Activated T-cell treated with anti-CD3 and anti-CD28 coated beads for 48 hours (primary cell): Measurements from ENCODE around the gene AJM1.

ENCODE experiments used
- DNase-seq: peaks from one replicate; pipeline ENCODE4 v3.0.0-alpha.2; 2020; ENCODE audit warnings: low read depth

AJM1 gene

DNA sequence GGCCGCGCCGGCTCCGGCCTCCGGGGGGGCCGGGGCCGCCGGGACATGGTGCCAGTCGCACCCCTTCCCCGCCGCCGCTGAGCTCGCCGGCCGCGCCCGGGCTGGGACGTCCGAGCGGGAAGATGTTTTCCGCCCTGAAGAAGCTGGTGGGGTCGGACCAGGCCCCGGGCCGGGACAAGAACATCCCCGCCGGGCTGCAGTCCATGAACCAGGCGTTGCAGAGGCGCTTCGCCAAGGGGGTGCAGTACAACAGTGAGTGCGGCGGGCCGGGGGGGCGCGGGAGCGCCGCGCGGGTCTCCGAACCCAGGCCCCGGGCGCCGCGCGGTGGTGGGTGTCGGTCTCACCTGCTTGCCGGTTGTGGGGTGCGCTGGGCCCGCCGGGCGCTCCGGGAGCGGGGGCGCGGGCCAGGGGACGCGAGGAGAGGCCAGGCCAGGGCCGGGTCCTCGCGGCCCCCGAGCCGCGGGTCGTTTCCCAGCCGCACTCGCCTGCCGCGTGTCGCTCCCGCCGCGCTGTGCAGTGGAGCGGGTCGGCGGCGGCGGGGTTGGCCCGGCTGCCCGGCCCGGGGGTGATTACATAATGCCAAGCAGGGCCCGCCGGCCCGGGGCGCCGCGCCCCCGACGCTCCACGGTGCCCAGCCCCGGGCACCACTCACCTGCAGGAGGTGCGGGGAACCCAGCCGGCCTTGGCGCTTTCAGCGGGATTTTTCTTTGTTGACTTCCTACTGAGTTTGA lies 34.0 kb upstream of the AJM1 start:
- peak; percentile 34 for DNase-seq

DNA sequence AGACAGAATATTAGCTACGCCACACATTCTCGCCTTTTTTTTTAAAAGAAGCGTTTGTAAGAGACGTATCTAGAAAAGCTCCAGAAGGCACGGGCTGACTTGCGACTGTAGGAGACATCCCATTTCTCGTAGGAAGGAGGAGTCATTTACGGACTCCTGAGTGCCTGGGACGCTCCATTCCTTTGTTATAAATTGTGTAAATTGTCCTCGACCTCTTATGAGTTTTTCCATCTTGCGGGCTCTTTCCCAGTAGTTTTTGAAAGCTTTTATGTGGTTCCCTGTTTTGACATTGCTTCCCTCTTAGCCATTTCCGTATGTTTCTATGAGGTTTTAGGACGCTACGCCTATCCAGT lies 33.5 kb upstream of the AJM1 start:
- DNase-seq = no peak

DNA sequence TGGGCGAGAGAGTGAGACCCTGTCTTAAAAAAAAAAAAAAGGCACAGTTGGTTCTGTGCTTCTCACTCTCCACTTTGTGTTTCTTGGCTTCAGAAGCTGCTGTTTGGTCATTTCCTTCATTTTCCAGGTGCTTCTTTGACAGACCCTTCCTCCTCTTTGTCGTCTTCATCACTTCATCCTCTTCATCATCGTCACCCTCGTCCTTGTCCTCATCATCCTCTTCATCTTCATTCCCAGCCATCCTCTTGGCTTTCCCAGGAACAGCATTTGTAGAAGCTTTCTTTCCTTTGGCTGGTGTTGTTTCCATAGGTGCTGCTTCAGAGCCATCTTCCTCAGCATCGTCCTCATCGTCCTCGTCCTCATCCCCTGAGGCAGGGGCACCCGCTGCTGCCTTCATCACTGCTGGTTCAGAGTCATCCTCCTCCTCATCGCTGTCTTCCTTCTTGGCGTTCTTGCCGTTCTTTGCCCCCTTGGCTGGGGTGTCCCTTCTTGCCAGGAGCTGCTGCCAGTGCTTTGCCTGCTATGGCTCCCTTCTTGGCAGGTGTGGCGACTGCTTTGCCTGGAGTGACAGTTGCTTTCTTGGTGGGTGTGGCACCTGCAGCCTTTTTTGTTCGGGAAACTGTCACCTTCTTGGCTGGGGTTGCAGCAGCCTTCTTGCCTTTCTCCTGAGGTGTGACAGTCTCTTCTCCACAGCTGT lies 27.4 kb upstream of the AJM1 start:
- DNase-seq = no peak

DNA sequence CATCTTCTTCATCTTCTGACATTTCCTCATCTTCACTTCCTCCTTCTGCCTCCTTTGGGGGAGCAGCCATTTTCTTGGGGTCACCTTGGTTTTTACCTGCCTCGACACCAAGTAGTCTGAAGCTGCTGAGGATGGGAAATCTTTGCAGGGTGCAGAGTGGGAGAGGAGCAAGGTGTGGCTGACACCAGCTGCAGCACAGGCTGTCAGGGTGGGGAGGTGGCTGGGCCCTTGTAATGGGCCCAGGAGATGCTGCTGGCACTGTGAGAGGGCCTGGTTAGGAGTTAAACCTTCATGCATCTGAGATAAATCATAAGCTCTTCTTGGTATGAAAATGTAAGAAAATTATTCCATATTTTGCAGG lies 26.9 kb upstream of the AJM1 start:
- no peak for DNase-seq

DNA sequence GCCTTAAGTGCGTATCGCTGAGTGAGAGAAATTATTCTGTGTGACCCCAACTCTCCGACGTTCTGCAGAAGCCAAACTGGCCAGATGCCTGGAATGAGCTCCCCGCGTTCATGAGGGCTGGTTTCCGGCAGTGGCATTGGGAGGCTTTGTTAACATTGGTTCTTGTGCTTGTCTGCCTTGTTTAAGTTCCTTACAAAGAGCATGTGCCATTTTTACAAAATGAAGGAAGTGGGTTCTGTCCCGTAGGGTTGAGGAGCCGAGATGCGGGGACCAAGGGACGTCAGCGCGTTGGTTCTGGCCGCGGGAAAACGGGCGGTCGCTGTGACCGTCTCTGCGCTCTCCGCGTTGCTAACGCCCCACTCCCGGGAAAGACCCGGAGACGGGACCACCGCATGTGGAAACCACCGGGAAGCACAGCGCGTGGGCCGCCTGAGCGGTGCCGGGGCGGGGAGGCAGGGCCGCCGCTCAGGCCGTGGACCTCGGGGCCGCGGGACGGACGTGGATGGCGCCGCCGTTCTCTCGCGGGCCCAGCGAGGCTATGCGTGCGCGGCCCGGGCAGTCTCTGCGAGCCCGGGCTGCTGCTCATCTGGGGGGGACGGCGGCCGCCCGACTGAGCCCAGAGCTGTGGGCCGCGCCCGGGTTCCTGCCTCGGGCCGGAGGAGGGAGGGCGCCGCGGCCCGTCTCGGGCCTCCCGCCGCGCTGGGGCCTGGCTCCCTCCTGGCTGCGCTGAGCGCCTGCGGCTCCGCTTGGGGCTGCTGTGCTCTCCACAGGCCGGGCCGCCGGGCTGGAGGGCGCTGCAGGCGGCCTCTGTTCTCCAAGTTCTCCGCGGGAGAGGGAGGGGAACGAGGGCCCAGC lies 21.1 kb upstream of the AJM1 start:
- DNase-seq = no peak

GRCh38 chr9:136821826-136822544 lies 20.3 kb upstream of the AJM1 start:
- no peak for DNase-seq

- no peak for DNase-seq
Measured at GRCh38 chr9:136823136-136824046, 18.9 kb upstream of the AJM1 start.

DNA sequence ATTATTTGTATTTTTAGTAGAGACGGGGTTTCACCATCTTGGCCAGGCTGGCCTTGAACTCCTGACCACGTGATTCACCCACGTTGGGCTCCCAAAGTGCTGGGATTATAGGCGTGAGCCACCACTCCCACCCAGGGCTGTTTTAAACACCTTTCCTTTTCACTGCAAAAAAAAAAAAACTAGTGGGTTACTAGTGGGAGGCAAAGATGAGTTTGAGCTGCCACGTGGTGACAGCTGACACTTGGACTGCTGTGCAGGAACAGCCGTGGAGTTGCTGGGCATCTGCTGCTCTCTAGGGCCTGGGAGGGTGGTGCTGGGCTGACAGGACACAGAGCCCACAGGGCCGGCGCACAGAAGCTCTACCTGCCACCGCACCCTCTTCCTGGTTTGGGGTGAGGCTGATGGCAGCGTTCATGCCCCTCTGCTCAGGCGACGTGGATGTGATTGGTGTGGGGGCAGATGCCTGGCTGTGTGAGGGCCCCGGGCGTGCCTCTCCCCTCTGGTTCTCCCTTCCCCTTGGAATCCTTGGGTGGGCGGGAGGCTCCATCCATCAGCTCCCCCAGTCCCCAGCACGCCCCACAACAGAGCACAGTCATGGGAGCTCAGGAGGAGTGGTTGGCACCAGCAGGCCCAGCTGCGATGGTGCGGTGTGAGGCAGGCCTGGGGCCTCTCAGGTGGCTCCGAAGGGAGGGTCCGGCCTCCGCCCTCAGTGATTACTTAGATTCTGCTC lies 17.6 kb upstream of the AJM1 start:
- DNase-seq = no peak

- no peak for DNase-seq
Measured at GRCh38 chr9:136825295-136826187, 16.7 kb upstream of the AJM1 start.

DNA sequence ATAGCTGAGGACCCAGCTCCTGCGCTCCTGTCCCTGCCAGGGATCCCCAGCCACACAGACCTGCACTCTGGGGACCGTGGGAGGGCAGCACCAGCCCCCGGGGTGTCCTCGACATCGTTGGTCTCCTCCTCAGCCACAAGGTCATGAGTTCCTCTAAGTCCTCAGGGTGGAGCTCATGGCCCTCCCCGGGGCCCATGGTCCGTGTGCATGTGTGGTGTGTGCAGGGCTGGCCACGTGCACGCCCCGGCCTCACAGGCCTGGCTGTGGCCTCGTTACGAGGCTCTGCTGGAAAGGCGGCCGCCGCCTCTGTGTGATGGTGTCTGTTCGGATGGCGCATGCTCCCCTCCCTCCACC lies 16.1 kb upstream of the AJM1 start:
- no peak for DNase-seq

DNA sequence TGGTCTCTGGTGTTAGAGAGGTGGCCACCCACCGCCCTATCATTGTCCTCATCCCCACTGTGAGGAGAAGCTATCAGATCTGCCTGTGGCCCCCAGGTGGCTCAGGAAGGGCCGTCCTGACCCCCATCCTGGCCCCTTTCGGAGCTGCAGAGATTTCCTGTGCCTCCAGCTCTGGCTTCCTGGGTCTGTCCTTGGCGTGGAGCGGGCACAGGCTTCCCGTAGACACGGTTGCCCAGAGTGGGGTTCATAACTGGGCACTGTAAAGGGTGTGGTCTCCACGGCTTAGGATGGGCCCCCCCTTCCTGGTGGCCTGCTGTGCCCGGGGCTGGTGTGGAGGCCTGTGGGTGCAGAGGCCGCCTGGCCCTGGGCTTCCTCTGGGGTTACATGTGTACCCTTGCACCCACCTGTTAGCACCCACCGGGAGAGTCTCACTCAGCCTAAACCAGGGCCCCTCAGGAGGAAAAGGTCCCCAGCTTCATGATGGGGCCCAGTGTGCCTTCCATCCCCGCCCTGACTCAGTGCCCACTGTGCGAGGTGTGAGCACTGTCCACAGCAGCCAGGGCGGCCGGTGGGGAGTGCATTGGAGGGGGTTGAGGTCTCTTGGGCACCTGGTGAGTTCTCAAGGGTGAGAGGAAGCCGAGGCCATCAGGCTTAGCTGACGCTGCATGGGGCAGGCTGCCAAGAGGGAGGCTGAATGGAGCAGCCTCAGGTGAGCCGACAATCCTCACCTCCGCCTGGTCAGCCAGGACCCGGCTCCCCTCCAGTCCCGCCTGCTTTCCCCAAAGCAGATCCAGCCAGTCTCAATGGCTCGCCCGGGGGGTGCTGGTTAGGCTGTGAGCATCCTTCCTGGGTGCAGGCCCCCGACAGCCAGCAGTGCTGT lies 15.3 kb upstream of the AJM1 start:
- no peak for DNase-seq

DNA sequence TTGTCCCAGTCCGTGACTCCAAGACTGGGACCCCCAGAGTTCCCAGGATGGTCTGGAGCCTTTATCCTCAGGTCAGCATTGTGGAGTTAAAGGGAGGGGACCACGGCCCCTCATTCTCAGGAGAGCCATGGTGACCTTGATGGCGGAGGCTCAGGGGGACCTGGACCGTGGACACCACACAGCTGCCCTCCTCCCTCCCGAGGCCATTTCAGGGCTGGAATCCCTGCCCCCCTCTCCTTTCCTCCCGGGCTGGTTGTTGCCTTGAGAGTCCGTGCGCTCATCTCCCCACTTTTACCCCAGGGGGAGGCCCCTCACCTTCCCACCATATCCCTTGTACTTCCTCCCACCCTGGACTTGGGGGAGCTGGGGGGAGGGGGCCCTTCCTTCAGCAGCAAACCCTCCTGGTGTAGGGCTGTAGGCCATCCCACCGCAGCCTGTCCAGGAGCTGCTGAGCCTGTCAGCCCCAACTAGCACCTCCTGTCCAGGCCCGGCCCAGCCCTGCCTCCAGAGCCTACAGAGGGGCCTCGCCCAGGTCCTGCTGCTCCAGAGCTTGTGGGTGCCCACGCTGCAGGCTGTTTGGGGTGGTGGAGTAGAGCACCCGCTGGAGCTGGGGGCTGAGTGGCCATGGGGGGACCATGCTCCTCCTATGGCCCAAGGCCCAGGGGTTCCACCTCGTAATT lies 14.3 kb upstream of the AJM1 start:
- DNase-seq = no peak

GRCh38 chr9:136828474-136829140 lies 13.7 kb upstream of the AJM1 start:
- DNase-seq = no peak

- DNase-seq = no peak
Measured at GRCh38 chr9:136829412-136829811, 12.9 kb upstream of the AJM1 start.

DNA sequence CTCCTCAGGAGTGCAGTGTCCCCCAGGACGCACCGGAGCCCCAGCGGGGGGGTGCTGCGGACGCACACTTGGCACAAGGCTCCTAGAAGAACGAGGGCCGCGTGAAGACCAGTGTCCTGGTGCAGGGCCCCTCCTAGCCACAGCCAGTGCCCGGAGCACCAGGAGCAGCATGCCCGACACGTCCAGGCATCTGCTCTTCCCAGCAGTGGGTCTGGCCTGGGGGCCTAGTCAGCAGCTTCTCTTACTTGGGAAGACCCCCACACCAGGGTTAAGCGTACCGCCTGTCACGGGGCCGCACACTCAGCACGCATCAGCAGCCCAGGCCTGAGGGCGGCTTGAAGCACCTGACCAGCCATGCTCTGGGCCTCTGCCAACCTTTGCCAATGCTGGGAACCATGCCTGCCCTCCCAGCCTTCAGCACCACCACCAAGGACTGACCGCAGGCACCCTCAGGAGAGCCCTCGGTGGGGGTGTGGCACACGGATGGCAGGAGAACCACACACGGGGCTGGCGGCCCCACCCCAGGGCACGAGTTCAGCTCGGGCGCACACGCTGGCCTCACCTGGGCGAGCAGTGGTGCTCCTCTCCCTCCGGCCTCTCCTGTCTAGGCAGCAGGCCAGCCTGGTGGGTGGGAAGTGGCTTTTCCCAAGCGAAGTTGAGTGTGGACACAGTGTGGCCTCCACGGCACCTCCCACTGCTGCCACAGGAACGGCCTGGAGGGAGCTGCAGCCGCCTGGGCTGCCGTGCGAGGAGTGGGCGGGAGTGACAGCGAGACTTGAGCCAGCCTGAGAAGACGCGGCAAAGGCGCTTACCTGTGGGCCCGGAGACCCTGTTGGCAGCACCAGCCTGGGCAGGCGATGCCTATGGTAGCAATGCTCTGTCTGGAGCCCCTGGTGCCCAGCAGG lies 12.0 kb upstream of the AJM1 start:
- DNase-seq = no peak

- no peak for DNase-seq
Measured at GRCh38 chr9:136831002-136831719, 11.1 kb upstream of the AJM1 start.
